SU-DHL-6 (cell line): ENCODE data around the gene EPS8L1.
"Not testable (repeated sequence)": the region's sequence is repeated elsewhere in the genome, so short reads cannot be mapped to it uniquely, and the experiment has no call there.

ENCODE experiments used
- H2AFZ ChIP-seq: fragments of 200-600 bp; sonication (generic); 2 replicates; pipeline ENCODE4 v1.6.1; 2014; ENCODE audit warnings: low read depth, mild to moderate bottlenecking, moderate library complexity, mixed read lengths, antibody characterized with exemption, low read length; ENCODE audit not compliant: severe bottlenecking
- H3F3A ChIP-seq: fragments of 200-600 bp; shearing (Covaris generic); 2 replicates; pipeline ENCODE4 v1.6.0; 2016; ENCODE audit warnings: antibody characterized with exemption, mild to moderate bottlenecking; ENCODE audit not compliant: insufficient read depth
- H3K27ac ChIP-seq: fragments of 200-600 bp; sonication (generic); 2 replicates; pipeline ENCODE4 v1.5.1; 2016; ENCODE audit warnings: low read depth, mild to moderate bottlenecking, low read length, moderate library complexity, mixed read lengths
- H3K27me3 ChIP-seq: fragments of 200-600 bp; sonication (generic), shearing (Covaris generic); 2 replicates; pipeline ENCODE4 v1.6.0; 2014; ENCODE audit warnings: mild to moderate bottlenecking, low read length
- H3K36me3 ChIP-seq: fragments of 200-600 bp; sonication (generic); 2 replicates; pipeline ENCODE4 v1.6.1; 2014; ENCODE audit warnings: mild to moderate bottlenecking, low read length, mixed read lengths
- H3K4me2 ChIP-seq: fragments of 300-600, 200-600 bp; shearing (Covaris generic), sonication (generic); 2 replicates; pipeline ENCODE4 v1.6.0; 2014; ENCODE audit warnings: low read length, low read depth, mild to moderate bottlenecking; ENCODE audit not compliant: poor library complexity, severe bottlenecking
- H3K4me3 ChIP-seq: fragments of 200-600 bp; sonication (generic); 2 replicates; pipeline ENCODE4 v1.5.1; 2014; ENCODE audit warnings: antibody characterized with exemption, low read length, mild to moderate bottlenecking, mixed read lengths; ENCODE audit not compliant: insufficient read depth, poor library complexity, severe bottlenecking
- H3K79me2 ChIP-seq: fragments of 200-600 bp; sonication (generic); 2 replicates; pipeline ENCODE4 v1.6.1; 2014; ENCODE audit warnings: mild to moderate bottlenecking, low read length, moderate library complexity; ENCODE audit not compliant: insufficient read depth
- H3K9ac ChIP-seq: fragments of 200-600 bp; sonication (generic); 2 replicates; pipeline ENCODE4 v1.7.0; 2014; ENCODE audit warnings: mild to moderate bottlenecking, low read length
- H3K9me2 ChIP-seq: fragments of 200-600 bp; sonication (generic); replicated peaks from 2 replicates; pipeline ENCODE4 v1.6.1; 2014; ENCODE audit warnings: low read length; ENCODE audit not compliant: insufficient read depth
- H3K9me3 ChIP-seq: fragments of 200-600 bp; sonication (generic); 2 replicates; pipeline ENCODE4 v1.6.1; 2014; ENCODE audit warnings: low read length, mixed read lengths; ENCODE audit not compliant: insufficient read depth
- H4K20me1 ChIP-seq: fragments of 200-600 bp; sonication (generic); 2 replicates; pipeline ENCODE4 v1.6.1; 2014; ENCODE audit warnings: low read depth, mild to moderate bottlenecking, antibody characterized with exemption, low read length, moderate library complexity, mixed read lengths
- EZH2phosphoT487 ChIP-seq: fragments of 200-600 bp; sonication (generic), shearing (Covaris generic); conservative IDR thresholded peaks from 2 replicates; pipeline ENCODE4 v1.6.1; 2018; ENCODE audit warnings: mild to moderate bottlenecking, antibody characterized with exemption, low read length, moderate library complexity, mixed read lengths
- TF ChIP-seq, protein P1 (sequence below): fragments of 200-600 bp; sonication (generic); IDR thresholded peaks from one replicate; pipeline ENCODE4 v1.5.1; 2017; ENCODE audit warnings: antibody characterized with exemption, mild to moderate bottlenecking, low read length, moderate library complexity; ENCODE audit not compliant: insufficient read depth, poor library complexity, severe bottlenecking

EPS8L1 gene

DNA sequence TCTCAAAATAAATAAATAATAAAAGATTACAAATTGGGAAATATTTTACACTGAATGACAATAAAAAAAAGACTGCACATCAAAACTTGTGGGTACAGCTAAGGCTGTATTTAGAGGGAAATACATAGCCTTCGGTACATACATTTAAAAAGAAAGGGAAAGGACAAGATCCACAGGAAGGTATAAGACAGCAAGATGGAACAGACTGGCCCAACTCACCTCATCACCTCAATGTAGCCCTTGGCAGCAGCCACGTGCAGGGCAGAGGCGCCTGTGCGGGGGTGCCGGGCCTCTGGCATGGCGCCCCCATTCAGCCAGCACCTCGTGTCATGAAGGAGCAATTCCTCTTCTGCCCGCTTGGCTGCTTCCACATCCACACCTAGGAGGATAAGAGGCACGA, 27.5 kb downstream of the EPS8L1 start:
- H3K36me3 ChIP-seq, result 0 out of 2 replicates have a peak, but pooled peaks cover 4% of the 10 kb centered on the region
- H3F3A ChIP-seq, result no peaks in the 10 kb centered on the region
- no peak overlapping the region for H2AFZ ChIP-seq
- 0 out of 2 replicates have a peak, but pooled peaks cover 4% of the 10 kb centered on the region for H4K20me1 ChIP-seq
- no peak overlapping the region for H3K4me3 ChIP-seq
- H3K9ac ChIP-seq, result no peak overlapping the region
- no peaks in the 10 kb centered on the region for H3K9me3 ChIP-seq
- no peaks in the 10 kb centered on the region for H3K9me2 ChIP-seq
- H3K79me2 ChIP-seq, result peaks cover 25% of the 10 kb centered on the region
- H3K4me2 ChIP-seq, result no peak overlapping the region
- no peak for TF ChIP-seq EZH2phosphoT487
- TF ChIP-seq, protein P1, sequence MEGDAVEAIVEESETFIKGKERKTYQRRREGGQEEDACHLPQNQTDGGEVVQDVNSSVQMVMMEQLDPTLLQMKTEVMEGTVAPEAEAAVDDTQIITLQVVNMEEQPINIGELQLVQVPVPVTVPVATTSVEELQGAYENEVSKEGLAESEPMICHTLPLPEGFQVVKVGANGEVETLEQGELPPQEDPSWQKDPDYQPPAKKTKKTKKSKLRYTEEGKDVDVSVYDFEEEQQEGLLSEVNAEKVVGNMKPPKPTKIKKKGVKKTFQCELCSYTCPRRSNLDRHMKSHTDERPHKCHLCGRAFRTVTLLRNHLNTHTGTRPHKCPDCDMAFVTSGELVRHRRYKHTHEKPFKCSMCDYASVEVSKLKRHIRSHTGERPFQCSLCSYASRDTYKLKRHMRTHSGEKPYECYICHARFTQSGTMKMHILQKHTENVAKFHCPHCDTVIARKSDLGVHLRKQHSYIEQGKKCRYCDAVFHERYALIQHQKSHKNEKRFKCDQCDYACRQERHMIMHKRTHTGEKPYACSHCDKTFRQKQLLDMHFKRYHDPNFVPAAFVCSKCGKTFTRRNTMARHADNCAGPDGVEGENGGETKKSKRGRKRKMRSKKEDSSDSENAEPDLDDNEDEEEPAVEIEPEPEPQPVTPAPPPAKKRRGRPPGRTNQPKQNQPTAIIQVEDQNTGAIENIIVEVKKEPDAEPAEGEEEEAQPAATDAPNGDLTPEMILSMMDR, result no peak
- H3K27me3 ChIP-seq, result no peaks in the 10 kb centered on the region
- H3K27ac ChIP-seq, result no peak overlapping the region

DNA sequence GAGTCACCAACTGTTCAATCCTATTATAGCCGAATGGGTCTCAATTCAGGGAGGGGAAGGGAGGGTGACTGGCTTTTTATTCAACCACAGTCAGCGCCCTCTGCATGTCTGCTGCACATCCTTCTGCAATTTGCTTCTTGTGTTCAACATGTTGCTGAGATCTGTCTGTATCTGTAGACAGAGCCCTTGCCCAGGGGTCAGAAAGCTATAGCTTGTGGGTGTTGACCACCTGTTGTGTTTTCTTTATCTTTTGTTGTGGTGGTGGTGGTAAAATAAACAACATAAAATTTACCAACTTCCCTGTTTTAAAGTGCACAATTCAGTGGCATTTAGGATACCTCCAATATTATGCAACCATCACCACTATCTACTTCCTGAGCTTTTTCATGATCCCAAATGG, 29.6 kb downstream of the EPS8L1 start:
- Histone ChIP-seq H3K9ac (no peak overlapping the region), H2AFZ (no peak overlapping the region), H3F3A (no peaks in the 10 kb centered on the region), H4K20me1 (0 out of 2 replicates have a peak, but pooled peaks cover 4% of the 10 kb centered on the region), H3K27ac (no peak overlapping the region), H3K27me3 (no peaks in the 10 kb centered on the region), H3K36me3 (0 out of 2 replicates have a peak, but pooled peaks cover 7% of the 10 kb centered on the region), H3K4me2 (no peak overlapping the region), H3K9me3 (no peaks in the 10 kb centered on the region), H3K79me2 (peaks cover 39% of the 10 kb centered on the region), H3K4me3 (no peak overlapping the region), H3K9me2 (no peaks in the 10 kb centered on the region)
- no peak for TF ChIP-seq EZH2phosphoT487
- TF ChIP-seq, protein P1, result no peak

DNA sequence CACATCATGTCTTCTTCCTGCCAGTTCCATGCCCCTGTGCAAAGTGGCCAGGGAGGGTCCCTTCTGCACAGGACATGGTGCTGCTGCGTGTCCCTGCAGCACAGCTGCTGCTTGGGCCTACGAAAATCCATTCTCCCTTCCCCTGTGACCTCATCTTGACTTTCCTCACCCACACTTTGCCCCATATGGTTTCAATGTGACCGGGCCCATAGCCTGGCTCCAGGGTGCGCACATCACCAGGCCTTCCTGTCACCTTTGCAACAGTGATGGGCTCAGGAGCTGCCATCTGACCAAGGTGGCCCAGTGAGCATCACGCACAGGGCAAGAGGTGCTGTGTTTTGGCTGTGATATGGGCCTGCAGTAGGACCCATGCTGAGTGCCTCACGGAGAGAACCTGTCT, 30.9 kb downstream of the EPS8L1 start:
- 0 out of 2 replicates have a peak, but pooled peaks cover 7% of the 10 kb centered on the region for H3K36me3 ChIP-seq
- TF ChIP-seq, protein P1, result no peak
- no peak for TF ChIP-seq EZH2phosphoT487
- no peak overlapping the region for H3K4me2 ChIP-seq
- H3K4me3 ChIP-seq, result no peak overlapping the region
- H3K9me2 ChIP-seq, result no peaks in the 10 kb centered on the region
- no peak overlapping the region for H2AFZ ChIP-seq
- no peak overlapping the region for H3K27ac ChIP-seq
- no peaks in the 10 kb centered on the region for H3K9me3 ChIP-seq
- peaks cover 51% of the 10 kb centered on the region for H3K79me2 ChIP-seq
- 0 out of 2 replicates have a peak, but pooled peaks cover 4% of the 10 kb centered on the region for H4K20me1 ChIP-seq
- H3K27me3 ChIP-seq, result no peaks in the 10 kb centered on the region
- no peak overlapping the region for H3K9ac ChIP-seq
- H3F3A ChIP-seq, result no peaks in the 10 kb centered on the region

DNA sequence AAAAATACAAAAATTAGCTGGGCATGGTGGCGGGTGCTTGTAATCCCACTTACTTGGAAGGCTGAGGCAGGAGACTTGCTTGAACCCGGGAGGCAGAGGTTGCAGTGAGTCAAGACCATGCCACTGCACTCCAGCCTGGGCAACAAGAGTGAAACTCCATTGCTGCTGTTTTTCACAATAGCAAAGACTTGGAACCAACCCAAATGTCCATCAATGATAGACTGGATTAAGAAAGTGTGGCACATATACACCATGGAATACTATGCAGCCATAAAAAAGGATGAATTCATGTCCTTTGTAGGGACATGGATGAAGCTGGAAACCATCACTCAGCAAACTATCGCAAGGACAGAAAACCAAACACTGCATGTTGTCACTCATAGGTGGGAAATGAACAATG, 31.6 kb downstream of the EPS8L1 start:
- not testable (repeated sequence) for H3K4me2 ChIP-seq, H2AFZ ChIP-seq, H3K4me3 ChIP-seq, H3K9me2 ChIP-seq, H3K27me3 ChIP-seq, H3K27ac ChIP-seq, H4K20me1 ChIP-seq, H3K9me3 ChIP-seq, H3F3A ChIP-seq, H3K36me3 ChIP-seq, H3K9ac ChIP-seq
- H3K79me2 ChIP-seq, result peaks cover 58% of the 10 kb centered on the region
